Brain pericyte (primary cell): ENCODE data around the gene SOX30.

ENCODE experiments used
- DNase-seq: peaks from one replicate; pipeline ENCODE4 v3.0.0-alpha.2; 2012; ENCODE audit warnings: low read depth, low spot score

The SOX30 gene

DNA sequence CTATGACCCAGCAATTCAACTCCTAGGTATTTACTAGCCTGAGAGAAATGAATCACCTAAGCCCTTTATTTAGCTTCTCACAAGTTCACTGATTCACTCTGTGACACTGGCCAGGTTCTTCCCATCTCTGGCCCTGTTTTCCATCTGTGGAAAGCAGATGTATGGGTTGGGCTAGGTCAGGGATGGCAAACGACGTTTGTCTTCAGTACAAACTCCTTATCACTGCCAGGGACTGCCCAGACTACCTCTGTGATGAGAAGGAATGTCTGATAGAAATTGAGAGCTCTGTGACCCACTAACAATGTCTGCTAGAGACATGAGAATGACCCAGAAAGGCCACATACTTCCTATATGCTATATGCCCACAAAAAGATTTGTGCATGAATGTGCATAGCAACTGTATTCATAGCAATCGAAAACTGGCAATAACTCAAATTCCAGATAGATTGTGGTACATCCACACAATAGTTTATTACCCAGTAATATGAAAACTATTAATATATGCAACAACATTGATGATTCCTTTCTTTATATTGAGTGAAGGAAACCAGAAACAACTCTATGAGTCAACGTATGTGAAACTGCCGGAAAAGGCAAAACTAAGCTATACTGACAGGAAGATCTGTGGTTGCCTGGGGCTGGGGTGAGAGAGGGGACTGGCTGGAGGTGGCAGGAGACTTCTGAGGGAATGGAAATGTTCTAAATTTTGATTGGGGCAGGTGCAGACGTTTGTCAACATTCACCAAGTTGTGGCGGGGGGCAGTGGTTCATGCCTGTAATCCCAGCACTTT lies 44.7 kb downstream of the SOX30 start:
- DNase-seq: no peak

- no peak for DNase-seq
These were observed 46.2 kb downstream of the SOX30 start for GRCh38 chr5:157606046-157606445.

- DNase-seq: no peak
These were observed 48.7 kb downstream of the SOX30 start for GRCh38 chr5:157603333-157604190.

DNA sequence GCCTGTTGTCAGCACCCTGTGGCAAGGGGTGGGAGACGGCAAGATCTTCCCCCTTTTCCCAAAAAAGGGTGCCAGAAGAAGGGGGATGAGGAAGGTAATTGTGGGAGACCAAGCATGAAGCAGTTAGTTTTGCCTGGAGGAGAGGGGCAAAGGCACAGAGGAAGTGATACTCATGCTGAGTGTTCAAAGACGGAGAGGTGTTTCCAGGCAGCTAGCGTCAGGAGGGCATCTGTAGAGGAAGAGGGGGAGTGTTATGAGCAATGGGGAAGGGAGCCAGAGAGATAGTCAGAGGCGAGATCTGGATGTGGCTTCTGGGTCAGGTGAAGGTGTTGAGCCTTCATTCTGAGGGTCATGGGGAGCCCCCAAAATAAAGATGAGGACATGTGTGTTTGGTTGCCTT lies 49.7 kb downstream of the SOX30 start:
- no peak for DNase-seq

- DNase-seq: no peak
These were observed 52.0 kb downstream of the SOX30 start for GRCh38 chr5:157600252-157600651.

DNA sequence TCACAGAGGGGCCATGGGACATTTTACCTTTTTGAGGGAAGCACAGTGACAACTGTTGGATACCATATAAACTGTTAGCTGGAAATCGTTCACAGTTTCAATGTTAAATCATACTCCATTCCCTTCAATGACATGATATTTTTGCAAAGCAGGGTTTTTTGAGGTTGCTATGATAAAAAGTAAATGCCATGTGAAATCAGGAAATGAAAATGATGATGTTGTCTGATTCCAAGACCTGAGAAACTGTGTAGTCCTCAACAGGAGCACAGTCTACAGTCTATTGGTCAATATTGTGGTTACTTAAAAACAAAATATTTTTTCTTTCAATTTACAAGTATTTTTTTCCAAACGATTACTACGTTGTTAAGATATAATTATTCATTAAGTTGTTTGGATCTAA lies 52.7 kb downstream of the SOX30 start:
- DNase-seq: no peak

GRCh38 chr5:157598350-157598936 lies 53.8 kb downstream of the SOX30 start:
- DNase-seq: no peak

- no peak for DNase-seq
These were observed 55.0 kb downstream of the SOX30 start for GRCh38 chr5:157597277-157597676.

DNA sequence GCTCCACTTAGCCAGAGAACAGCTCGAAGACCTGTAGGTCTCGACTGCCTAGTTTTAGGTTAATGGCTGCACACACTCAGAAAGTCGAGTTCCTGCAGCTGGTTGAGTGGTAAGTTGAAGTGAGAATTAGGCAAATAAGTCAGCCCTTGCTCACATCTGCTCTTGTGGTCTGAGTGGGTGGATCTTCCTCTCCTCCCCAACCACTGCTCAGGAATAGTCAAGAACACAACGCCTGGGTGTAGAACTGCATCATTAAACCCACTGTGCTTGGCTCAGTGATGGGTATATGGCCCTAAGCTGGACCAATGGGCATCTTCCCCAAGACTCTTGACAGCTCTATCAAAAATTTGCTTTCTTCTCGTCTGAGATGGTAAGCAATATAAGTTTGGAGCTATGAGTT lies 55.8 kb downstream of the SOX30 start:
- no peak for DNase-seq

DNA sequence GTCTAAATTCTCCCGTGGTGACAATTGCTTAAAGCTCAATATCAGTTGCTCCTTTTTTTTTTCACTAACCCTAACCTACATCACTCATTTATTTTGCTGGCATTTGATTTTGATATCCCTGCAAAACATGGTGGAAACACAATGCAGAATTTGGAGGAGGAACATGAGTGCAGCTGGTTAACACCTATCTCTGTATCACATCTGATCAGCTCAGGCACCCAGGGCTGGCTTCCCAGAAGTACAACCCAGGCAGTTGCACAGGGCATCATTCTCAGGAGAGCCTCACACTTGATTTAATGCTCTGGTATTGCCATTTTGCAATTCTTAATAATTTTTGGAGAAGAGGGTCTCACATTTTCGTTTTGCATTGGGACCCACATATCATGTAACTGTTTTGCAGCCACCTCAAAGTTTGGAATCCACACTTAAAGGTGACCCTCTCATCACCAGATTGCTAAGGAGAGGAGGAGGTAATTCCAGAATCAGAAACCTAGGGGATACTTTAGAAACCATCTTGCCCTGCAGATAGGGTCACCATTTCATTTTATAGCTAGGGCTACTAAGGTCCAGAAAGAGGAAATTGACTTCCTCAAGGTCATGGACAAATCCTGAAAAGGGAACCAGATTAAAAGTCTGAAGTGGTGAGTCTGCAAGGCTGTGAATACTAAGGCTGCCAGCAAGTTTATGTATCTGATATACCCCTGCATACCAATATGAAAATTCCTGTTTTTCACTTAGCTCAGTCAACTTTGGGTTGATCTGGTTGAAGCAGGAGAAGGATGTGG lies 57.4 kb downstream of the SOX30 start:
- no peak for DNase-seq

DNA sequence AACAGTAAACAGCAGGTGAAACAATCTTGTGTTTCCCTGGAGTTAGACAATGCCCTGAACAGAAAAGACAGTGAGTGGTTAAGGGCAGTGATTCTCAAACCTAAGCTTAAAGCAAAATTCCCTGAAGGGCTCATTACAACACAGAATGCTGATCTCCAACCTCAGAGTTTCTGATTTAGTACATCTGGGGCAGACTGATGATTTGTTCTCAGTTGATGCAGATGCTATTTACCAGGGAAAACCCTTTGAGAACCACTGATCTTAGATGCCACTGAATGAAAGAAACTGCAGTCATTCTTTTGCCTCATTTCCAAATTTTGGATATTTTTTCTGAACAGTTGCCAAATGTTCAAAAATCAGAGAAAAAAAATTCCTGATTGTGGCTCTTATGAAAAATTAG lies 58.0 kb downstream of the SOX30 start:
- DNase-seq: no peak

- no peak for DNase-seq
These were observed 59.0 kb downstream of the SOX30 start for GRCh38 chr5:157593052-157593757.

- no peak for DNase-seq
These were observed 59.6 kb downstream of the SOX30 start for GRCh38 chr5:157592594-157592993.

GRCh38 chr5:157590478-157590877 lies 61.8 kb downstream of the SOX30 start:
- no peak for DNase-seq

GRCh38 chr5:157584628-157585027 lies 67.6 kb downstream of the SOX30 start:
- DNase-seq: no peak

DNA sequence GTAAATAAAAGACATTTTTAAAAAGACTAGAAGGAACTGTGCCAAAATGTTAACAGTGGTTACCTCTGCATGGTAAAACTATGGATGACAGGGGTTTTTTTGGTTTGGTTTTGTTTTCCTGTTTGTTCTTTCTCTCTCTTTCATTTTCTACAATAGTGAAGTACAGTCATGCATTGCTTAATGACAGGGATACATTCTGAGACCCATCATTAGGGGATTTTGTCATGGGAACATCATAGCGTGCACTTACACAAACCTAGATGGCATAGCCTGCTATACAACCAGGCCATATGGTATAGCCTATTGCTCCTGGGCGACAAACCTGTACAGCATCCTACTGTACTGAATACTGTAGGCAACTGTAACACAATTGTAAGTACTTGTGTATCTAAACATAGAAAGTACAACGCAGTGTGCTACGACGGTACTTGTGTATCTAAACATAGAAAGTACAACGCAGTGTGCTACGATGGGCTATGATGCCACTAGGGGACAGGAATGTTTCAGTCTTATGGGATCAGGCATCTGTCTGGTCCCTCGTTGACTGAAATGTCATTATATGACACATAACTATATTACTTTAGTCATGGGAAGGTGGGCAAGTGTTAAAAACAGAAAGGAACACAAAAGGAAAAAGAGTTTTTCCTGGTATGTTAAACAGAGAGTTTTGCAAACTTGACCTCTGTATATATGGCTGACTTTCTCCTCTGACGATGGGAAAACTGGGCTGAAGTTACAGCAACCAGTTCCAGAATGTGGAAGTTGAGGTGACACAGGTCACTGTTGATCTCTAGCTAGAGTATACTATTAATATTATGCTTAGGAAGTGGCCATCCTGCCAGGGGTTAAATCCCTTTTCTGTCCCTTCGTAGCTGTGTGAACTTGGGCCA lies 69.3 kb downstream of the SOX30 start:
- no peak for DNase-seq

DNA sequence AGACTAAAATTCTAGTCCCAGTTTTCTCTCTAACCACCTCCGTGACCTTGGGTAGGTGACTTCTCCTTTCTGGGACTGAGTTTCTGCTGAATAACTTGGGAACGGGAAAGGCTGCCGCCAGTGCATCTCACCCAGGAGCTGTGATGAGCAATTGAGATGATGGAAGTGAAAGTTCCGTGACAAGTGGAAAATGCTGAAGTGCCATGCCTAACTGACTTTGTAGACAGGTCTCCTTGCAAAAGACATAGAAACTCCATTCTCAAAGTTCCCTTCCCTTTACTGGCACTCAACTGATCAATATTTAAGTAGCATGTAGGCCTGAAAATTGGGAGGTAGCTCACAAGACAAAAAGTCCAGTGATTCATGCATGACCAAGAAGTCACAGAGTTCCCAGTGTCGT lies 70.3 kb downstream of the SOX30 start:
- no peak for DNase-seq

GRCh38 chr5:157578079-157578780 lies 74.0 kb downstream of the SOX30 start:
- no peak for DNase-seq

- DNase-seq: no peak
These were observed 75.6 kb downstream of the SOX30 start for GRCh38 chr5:157576678-157577077.
